GM12878 (cell line): ENCODE measurements around the gene OTOP3.

ENCODE experiments used
- BACH1 ChIP-seq: fragments of 450-650 bp; IDR thresholded peaks from 2 replicates; pipeline ENCODE4 v1.6.1; 2017; ENCODE audit warnings: mild to moderate bottlenecking, borderline replicate concordance
- CBFB ChIP-seq: IDR thresholded peaks from 2 replicates; pipeline ENCODE4 v1.6.1; 2016; ENCODE audit warnings: antibody characterized with exemption, low read depth
- CTCF ChIP-seq, 3 experiments: IDR thresholded peaks in 2 of 3; conservative IDR thresholded peaks in 1 of 3; 2 replicates each; pipeline ENCODE4 v1.5.1; 2011; ENCODE audit warnings: low read depth in 3 of 3, low read length in 3 of 3, mild to moderate bottlenecking in 3 of 3, control low read depth in 2 of 3, moderate library complexity in 2 of 3, inconsistent platforms in 1 of 3, mixed read lengths in 1 of 3; ENCODE audit not compliant: control insufficient read depth in 2 of 3, insufficient read depth in 1 of 3; ENCODE audit errors: extremely low read depth in 1 of 3
- EP300 ChIP-seq, 2 experiments: fragments of 150-350 bp in 1 of 2; IDR thresholded peaks; 2 replicates each; pipeline ENCODE4 v1.6.1; 2011 to 2012; ENCODE audit warnings: low read depth in 2 of 2, low read length in 2 of 2, borderline replicate concordance in 1 of 2, improper control_type of control experiment in 1 of 2, inconsistent platforms in 1 of 2; ENCODE audit not compliant: control insufficient read depth in 1 of 2
- JUND ChIP-seq: IDR thresholded peaks from 2 replicates; pipeline ENCODE4 v1.6.1; 2012; ENCODE audit warnings: low read depth, mild to moderate bottlenecking, low read length, improper control_type of control experiment, moderate library complexity
- MYC ChIP-seq: IDR thresholded peaks from 2 replicates; pipeline ENCODE4 v1.6.1; 2011; ENCODE audit warnings: mild to moderate bottlenecking, low read length, moderate library complexity, inconsistent platforms; ENCODE audit not compliant: insufficient read depth, insufficient replicate concordance, insufficient read length, severe bottlenecking
- NFIC ChIP-seq: IDR thresholded peaks from 2 replicates; pipeline ENCODE4 v1.6.1; 2012; ENCODE audit warnings: low read depth, mild to moderate bottlenecking, inconsistent platforms, low read length, moderate library complexity
- PAX8 ChIP-seq: fragments of 450-650 bp; IDR thresholded peaks from 2 replicates; pipeline ENCODE4 v1.6.1; 2017; ENCODE audit warnings: mild to moderate bottlenecking, moderate library complexity
- POLR2A ChIP-seq: IDR thresholded peaks from 2 replicates; pipeline ENCODE4 v1.6.1; 2011; ENCODE audit warnings: low read depth, mild to moderate bottlenecking, low read length
- POLR2AphosphoS5 ChIP-seq: IDR thresholded peaks from 2 replicates; pipeline ENCODE4 v1.6.1; 2011; ENCODE audit warnings: mild to moderate bottlenecking, low read length, inconsistent platforms
- SP1 ChIP-seq: IDR thresholded peaks from one replicate; pipeline ENCODE4 v1.6.1; 2011; ENCODE audit warnings: low read depth, low read length
- SRF ChIP-seq, 2 experiments: IDR thresholded peaks; 2 replicates each; pipeline ENCODE4 v1.6.1; 2011; ENCODE audit warnings: low read depth in 2 of 2, low read length in 2 of 2, mild to moderate bottlenecking in 1 of 2, moderate library complexity in 1 of 2
- TCF7 ChIP-seq: IDR thresholded peaks from 2 replicates; pipeline ENCODE4 v1.6.1; 2014; ENCODE audit warnings: antibody characterized with exemption, borderline replicate concordance

DNA sequence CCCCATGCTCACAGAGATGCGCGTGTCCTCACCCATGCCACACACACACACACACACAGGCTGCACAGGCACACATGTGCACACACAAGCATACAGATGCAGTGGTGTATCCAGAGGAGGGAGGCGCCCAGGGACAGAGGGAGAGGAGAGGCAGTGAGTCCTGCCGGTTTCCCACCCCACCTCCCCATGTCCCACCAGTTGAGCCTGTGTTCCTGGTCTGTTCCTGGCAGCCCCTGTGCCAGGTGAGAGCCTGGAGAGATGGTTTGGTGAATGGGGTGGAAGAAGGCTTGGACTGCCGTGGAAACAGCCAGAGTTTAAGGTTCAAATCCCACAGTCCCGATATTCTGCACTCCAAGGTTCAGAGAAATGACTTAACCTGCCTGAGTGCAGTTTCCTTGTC lies 32.0 kb upstream of the OTOP3 start:
- TF ChIP-seq EP300 (IDR thresholded peaks at IDR 0.05; ENCODE audit: borderline replicate concordance in 1 of 2, control insufficient read depth in 1 of 2, low read depth in 2 of 2, low read length in 2 of 2) (no peak), SP1 (no peak), POLR2A (no peak), PAX8 (no peak), JUND (no peak), CTCF (IDR thresholded peaks at IDR 0.05 in 2 of 3, conservative IDR thresholded peaks at IDR 0.05 in 1 of 3; ENCODE audit: control insufficient read depth in 2 of 3, extremely low read depth in 1 of 3, insufficient read depth in 1 of 3, low read depth in 3 of 3, low read length in 3 of 3) (no peak), CBFB (no peak), SRF (IDR thresholded peaks at IDR 0.05; ENCODE audit: low read depth in 2 of 2, low read length in 2 of 2) (no peak), TCF7 (no peak), POLR2AphosphoS5 (no peak), MYC (no peak), NFIC (no peak), BACH1 (no peak)
